SJSA1 (cell line): ENCODE data around the gene GRIN2C. TPM values are rescaled to one million over a fixed set of nuclear protein-coding genes. Genes with fewer than 3 reads are reported as not detected.

ENCODE experiments used
- DNase-seq, 2 experiments: peaks; one replicate each; pipeline ENCODE4 v3.0.0-alpha.2; 2015 to 2020; ENCODE audit warnings: low spot score in 2 of 2, low read depth in 1 of 2
- H3K27ac ChIP-seq: fragments of 250-450 bp; sonication (Bioruptor Pico); 2 replicates; pipeline ENCODE4 v1.5.1; 2020; ENCODE audit warnings: mild to moderate bottlenecking, moderate library complexity
- H3K27me3 ChIP-seq: fragments of 250-450 bp; sonication (Bioruptor Pico); replicated peaks from 2 replicates; pipeline ENCODE4 v1.5.1; 2020; ENCODE audit warnings: mild to moderate bottlenecking, moderate library complexity
- H3K36me3 ChIP-seq: fragments of 250-450 bp; sonication (Bioruptor Pico); 2 replicates; pipeline ENCODE4 v1.5.1; 2020; ENCODE audit warnings: mild to moderate bottlenecking
- H3K4me1 ChIP-seq: fragments of 250-450 bp; sonication (Bioruptor Pico); replicated peaks from 2 replicates; pipeline ENCODE4 v1.6.1; 2021; ENCODE audit warnings: mild to moderate bottlenecking
- H3K4me3 ChIP-seq: fragments of 250-450 bp; sonication (Bioruptor Pico); 2 replicates; pipeline ENCODE4 v1.5.1; 2020; ENCODE audit warnings: mild to moderate bottlenecking
- H3K9me3 ChIP-seq: fragments of 250-450 bp; sonication (Bioruptor Pico); replicated peaks from 2 replicates; pipeline ENCODE4 v1.5.1; 2020; ENCODE audit warnings: mild to moderate bottlenecking
- total RNA-seq: library from RNA; depleted of rRNA; stranded (reverse); fragments of >200 nt; shearing (Covaris generic); gene quantifications from 2 replicates; pipeline ENCODE4 v1.2.3, GENCODE V29; 2014

GRIN2C gene
- total RNA-seq, 1 experiment from 2014 or later: not detected

DNA sequence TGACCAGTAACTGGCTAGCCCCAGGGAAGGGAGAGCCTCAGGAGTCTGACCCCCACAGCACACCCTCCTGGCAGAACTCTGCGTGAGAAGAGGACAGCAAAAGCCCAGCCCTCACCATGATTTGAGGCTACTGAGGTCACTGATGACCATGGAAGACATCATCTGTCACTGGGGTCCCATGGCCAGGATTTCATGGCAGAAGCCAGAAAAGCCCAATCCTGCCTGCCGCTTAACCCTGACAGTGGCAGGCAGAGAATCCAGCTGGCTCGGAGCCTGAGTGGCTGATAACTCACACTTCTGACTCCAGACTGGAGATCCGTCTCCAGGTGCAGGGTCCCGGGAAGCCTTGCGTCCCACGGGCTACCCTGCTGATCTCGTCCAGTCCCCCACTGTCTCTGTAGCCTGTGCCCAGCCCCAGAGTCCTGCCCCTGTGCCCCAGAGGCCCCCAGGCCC is 17.5 kb downstream of the GRIN2C start:
- DNase-seq: no peak

DNA sequence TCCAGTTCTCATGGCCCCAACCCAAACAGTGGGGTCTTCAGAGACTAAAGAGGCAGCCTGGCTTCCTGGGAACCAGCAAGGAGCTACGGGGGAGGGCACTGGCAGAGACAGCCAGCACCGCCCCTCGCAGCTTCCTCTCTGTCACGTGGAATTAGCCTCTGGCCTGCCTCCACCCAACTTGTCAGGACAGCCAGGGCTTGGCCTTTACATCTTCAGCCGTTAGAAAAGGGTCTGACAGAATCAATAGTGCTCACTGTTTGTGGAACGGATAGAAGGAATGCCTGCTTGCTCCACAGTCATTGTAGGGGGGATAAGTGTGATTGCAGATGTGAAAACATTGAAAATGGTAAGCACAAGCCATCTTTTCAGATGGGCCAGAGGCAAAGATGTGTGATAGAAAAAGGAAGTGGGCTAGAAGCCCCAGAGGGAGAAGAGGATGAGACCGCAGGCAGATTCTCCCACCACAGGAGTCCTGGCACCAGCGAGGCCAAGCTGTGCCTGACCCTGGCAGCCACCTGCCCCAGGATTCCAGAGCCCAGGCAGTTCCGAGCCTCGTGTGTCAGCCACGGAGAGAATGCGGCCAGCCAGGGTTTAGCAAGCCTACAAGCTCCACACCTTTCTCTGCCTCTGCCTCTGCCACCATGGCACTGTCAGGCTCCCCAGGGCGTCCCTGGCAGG is 18.6 kb downstream of the GRIN2C start:
- H3K27me3 ChIP-seq: no peaks in the 10 kb centered on the region; the same call in 1 of the 2 replicates
- H3K9me3 ChIP-seq: no peaks in the 10 kb centered on the region
- no peak overlapping the region for H3K27ac ChIP-seq
- peaks cover 22% of the 10 kb centered on the region for H3K36me3 ChIP-seq
- peaks cover 12% of the 10 kb centered on the region for H3K4me1 ChIP-seq
- no peak overlapping the region for H3K4me3 ChIP-seq
- DNase-seq: no peak

More for the DNA sequence above, 17.5 kb downstream of the GRIN2C start:
- H3K9me3 ChIP-seq: no peaks in the 10 kb centered on the region
- no peak overlapping the region for H3K27ac ChIP-seq
- peak overlapping the region; percentile 48 for H3K4me3 ChIP-seq
- peaks cover 12% of the 10 kb centered on the region for H3K4me1 ChIP-seq
- no peaks in the 10 kb centered on the region; the same call in 1 of the 2 replicates for H3K27me3 ChIP-seq
- peaks cover 13% of the 10 kb centered on the region for H3K36me3 ChIP-seq

DNA sequence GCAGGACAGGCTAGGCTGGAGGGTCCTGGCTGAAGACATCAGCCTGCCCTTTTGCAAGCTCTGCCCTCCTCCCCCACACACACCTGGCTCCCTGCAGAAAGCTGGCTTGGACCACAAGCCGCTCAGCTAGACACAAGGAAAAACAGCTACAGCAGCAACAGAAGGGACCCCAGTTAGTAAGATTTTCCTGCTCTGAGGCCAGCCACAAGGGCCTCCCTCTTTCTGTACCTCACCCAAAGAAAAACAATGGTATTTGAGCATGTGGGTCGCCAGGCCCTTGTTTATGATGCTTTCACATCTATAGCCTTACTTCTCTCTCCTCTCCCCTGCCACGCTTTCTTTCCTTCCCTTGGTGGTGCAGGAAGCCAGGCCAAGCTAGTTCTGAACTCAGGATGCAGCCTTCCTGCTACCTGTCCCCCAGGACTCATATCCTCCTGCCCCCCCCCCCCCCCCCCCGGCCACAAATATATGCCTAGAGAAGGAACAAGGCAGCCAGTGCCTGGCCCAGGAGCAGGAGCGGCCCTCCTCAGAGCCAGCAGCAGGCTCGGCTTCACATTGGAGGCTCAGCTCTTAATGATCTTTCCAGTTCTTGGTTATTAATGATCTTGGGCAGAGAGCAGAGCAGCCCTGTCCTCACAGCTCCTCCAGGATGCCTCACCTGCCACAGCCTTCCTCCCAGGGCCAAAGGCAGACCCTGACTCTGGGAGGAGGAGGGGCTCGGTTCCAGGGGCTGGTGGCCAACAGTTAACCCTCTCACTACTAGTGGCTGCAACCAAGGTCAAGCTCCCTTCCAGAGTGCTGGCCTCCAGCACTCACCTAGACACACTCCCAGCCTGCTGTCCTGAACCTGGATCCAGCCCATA is 19.5 kb downstream of the GRIN2C start:
- Histone ChIP-seq H3K4me3 (no peak overlapping the region), H3K9me3 (no peaks in the 10 kb centered on the region), H3K4me1 (peaks cover 12% of the 10 kb centered on the region), H3K36me3 (peaks cover 28% of the 10 kb centered on the region), H3K27ac (no peak overlapping the region), H3K27me3 (no peaks in the 10 kb centered on the region; the same call in 1 of the 2 replicates)
- DNase-seq: no peak

DNA sequence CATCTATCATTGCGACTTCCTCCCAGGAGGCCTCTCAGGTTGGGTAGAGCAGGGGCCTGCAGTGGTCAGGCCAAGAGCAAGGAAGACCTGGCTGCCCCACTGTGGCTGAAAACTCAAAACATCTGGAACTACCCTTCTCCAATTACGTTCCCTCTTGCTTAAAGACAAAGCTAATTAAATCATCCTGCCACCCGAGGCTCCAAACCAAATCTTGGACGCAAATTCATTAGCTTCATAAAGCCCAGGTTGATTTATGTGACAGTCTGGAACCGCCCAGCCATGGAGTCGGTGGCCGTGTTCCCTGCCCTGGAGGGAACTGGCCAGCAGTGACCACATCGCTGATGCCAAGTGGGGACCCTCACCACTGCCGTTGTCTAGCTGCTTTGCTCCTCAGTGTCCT is 21.4 kb downstream of the GRIN2C start:
- H3K36me3 ChIP-seq: peaks cover 31% of the 10 kb centered on the region
- peaks cover 10% of the 10 kb centered on the region for H3K4me1 ChIP-seq
- H3K27ac ChIP-seq: no peak overlapping the region
- DNase-seq: no peak
- no peaks in the 10 kb centered on the region for H3K9me3 ChIP-seq
- no peaks in the 10 kb centered on the region; the same call in 1 of the 2 replicates for H3K27me3 ChIP-seq
- no peak overlapping the region for H3K4me3 ChIP-seq

DNA sequence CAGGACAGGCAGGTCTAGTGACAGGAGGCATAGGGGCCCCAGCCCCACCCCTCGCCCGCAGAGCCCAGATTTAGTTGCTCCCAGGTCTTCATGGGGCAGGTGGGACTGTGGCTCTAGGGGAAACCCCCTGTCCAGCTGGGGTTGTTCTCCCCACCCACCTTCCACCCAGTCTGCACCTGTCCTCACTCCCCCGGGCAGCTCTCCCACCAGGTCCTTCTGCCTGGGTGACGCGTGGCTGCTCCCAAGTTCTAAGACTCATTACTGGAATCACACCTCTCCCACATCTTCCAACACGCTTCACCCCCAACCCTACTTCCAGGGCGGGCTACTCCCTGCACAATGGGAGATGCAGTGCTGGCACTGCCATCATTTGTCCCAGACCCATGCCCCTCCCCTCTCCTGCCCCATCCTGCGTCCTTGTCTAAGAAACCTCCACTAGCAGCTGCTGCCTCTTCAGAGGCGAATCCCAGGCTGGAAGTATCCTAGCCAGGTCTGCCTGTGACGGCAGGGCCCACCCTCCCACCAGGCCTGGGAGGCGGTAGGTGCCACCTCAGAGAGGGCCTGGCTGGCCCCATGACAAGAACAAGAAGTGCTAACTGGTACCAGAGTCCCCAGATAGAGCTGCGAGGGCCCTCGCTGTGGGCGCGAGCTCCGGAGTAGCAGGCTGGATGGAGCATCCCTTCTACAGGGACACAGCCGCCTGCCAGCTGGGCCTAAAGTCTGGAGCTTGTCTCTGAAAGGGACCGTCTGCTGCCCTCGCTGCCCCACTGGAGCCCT is 22.8 kb downstream of the GRIN2C start:
- no peaks in the 10 kb centered on the region for H3K9me3 ChIP-seq

DNA sequence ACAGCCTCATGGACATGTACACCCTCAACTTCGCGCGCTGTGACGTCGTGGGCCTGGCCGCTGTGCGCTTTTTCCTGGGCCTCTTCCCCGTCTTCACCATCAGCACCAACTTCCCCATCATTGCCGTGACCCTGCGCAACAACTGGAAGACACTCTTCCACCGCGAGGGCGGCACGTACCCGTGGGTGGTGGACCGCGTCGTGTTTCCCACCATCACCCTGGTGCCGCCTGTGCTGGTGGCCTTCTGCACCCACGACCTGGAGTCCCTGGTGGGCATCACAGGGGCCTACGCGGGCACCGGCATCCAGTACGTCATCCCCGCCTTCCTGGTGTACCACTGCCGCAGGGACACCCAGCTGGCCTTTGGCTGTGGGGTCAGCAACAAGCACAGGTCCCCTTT is 23.5 kb downstream of the GRIN2C start:
- no peaks in the 10 kb centered on the region for H3K4me1 ChIP-seq
- H3K27me3 ChIP-seq: no peaks in the 10 kb centered on the region
- no peaks in the 10 kb centered on the region for H3K9me3 ChIP-seq
- no peak overlapping the region for H3K27ac ChIP-seq
- H3K36me3 ChIP-seq: peaks cover 31% of the 10 kb centered on the region
- H3K4me3 ChIP-seq: no peak overlapping the region
- DNase-seq: no peak

More for the DNA sequence above, 22.8 kb downstream of the GRIN2C start:
- H3K27ac ChIP-seq: no peak overlapping the region
- H3K27me3 ChIP-seq: no peaks in the 10 kb centered on the region
- DNase-seq: no peak
- peaks cover 31% of the 10 kb centered on the region for H3K36me3 ChIP-seq
- H3K4me3 ChIP-seq: no peak overlapping the region
- no peaks in the 10 kb centered on the region for H3K4me1 ChIP-seq

DNA sequence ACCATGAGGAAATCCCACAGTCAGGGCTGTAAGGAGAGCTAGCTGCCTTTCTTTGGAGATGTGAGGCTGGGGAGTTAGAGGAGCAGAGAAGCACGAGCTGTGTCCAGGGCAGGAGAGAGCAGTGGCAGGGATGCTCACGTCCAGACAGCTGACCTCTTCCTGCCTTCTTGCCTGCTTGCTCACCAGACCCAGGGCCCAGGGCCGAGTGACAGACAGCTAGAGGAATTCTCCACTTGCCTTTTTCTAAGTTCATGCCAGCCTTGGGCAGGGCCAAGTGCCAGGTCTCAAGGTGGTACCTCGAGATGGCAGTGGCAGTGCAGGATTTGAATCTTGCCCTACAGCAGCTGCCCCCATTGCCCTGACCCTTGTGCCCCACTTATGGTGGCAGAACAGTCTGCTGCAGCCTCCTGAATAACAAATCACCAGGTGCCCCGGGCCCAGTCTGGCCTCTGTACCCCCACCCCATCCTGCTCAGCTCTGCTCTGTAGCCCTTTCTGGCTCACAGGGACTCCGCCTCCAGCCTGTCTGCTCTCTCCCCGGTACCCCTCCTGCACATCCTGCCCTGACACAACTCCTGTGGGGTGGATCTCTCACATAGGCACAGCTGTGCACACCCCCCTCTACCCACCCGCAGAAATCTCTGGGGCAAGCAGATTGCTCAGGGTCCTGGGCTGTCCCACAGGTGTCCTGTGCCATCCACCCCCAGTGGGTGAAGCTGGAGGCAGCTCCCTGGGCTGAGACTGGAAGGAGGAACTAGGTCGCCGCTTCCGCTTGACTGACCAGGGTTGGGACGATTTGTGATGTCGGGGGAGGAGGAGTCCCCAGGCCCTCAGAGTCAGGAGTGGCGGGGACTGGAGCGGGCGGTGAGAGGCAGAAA is 25.9 kb downstream of the GRIN2C start:
- no peak overlapping the region for H3K4me3 ChIP-seq
- no peak for DNase-seq
- no peaks in the 10 kb centered on the region for H3K4me1 ChIP-seq
- H3K27ac ChIP-seq: no peak overlapping the region
- peaks cover 49% of the 10 kb centered on the region for H3K36me3 ChIP-seq
- no peaks in the 10 kb centered on the region for H3K27me3 ChIP-seq
- no peaks in the 10 kb centered on the region for H3K9me3 ChIP-seq

DNA sequence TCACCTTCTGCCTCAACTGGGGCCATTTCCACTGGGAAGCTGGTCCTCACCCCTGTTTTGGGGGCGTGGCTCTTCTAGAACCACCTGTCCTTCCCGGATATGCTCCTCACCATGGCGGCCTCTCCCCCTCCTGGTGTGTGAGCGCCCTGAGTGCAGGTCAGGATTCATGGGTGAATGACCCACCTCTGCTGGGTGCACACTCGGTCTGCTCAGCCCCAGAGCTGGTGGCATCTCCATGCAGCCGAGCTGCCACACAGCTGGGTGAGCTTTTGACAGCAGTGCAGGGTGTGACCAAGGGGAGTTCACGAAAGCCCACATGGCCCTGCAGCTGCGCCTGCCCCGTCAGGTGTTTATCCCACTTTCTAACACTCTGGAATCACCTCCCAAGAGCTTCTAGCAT is 27.3 kb downstream of the GRIN2C start:
- Histone ChIP-seq H3K27me3 (no peaks in the 10 kb centered on the region), H3K9me3 (no peaks in the 10 kb centered on the region), H3K36me3 (peaks cover 38% of the 10 kb centered on the region), H3K27ac (no peak overlapping the region), H3K4me1 (no peaks in the 10 kb centered on the region), H3K4me3 (no peak overlapping the region)
- no peak for DNase-seq

DNA sequence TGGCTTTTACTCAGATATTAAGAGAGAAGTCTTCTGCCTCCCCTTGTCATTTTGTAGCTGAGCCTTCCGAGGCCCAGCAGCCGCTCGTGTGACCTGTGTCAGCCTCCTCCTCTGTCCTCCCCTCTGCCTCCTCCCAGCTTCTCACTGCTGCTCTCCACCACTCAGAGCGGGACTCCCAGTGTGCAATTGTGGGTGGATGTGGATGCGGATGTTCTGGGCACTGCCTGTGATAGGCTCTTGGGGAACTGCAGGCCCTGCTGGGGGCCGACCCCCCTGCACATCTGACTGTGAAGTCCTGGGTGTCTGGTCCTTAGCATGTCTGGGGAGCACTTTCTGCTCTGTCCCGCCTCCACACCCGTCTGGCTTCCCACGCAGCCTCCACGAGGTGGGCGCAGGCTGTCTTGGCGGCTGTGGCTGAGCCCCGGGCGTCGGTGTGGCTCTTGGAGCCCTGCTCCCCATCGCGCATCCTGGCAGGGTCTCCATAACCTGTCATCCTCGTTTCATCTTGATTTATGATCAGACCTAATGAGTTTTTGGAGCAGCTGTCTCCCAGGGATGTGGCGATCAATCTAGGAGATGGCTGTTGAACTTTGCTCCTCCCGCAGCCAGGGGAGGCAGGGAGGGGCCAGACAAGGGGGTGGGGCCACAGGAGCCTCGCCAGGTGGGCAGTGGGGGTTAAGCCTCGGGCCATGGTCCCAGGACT is 28.1 kb downstream of the GRIN2C start:
- H3K36me3 ChIP-seq: peaks cover 31% of the 10 kb centered on the region

DNA sequence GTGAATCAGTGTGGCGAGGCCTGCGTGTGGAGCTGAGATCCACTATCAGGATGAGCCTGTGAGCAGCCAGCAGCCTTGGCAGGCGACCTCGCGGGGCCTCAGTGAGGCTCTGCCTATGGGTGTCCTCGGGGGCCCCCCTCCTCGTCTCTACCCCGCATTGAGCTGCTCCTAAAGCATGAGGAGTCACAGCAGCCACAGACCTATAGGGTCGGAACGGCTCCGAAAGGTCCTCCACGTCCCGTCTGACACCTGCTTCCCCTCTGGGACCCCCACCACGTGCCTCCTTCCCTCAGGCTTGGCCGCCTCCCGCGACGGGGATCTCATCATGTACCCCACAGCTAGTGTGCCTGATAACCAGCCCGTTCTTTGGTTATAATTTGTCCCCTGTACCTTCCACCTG is 28.8 kb downstream of the GRIN2C start:
- Histone ChIP-seq H3K27ac (no peak overlapping the region), H3K4me1 (no peaks in the 10 kb centered on the region), H3K36me3 (peaks cover 31% of the 10 kb centered on the region), H3K4me3 (no peak overlapping the region), H3K9me3 (no peaks in the 10 kb centered on the region), H3K27me3 (no peaks in the 10 kb centered on the region)
- DNase-seq: no peak

More for the DNA sequence above, 28.1 kb downstream of the GRIN2C start:
- no peaks in the 10 kb centered on the region for H3K9me3 ChIP-seq
- H3K27ac ChIP-seq: no peak overlapping the region
- no peaks in the 10 kb centered on the region for H3K4me1 ChIP-seq
- no peak overlapping the region for H3K4me3 ChIP-seq
- no peak for DNase-seq
- no peaks in the 10 kb centered on the region for H3K27me3 ChIP-seq

DNA sequence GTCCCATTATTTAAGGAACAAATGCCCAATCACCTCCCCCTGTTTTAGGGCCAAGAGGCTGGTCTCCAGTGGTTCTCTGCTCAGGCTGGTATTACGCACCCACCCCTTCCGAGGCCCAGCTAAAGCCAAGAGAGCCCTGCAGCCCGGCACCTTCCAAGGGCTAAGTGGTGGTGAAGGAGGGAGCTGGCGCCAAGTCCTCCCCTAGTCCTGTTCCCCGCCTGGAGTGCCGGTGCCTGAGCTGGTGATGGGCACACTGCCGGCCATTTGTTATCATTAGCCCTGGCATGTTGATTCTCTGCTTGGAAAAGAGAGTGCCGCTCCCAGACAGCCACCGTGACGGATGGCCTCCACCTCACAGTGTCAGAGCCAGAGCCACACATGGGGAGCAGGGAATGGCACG is 31.9 kb downstream of the GRIN2C start:
- Histone ChIP-seq H3K4me1 (no peaks in the 10 kb centered on the region), H3K36me3 (peaks cover 41% of the 10 kb centered on the region), H3K9me3 (no peaks in the 10 kb centered on the region), H3K4me3 (no peak overlapping the region), H3K27ac (no peak overlapping the region), H3K27me3 (no peaks in the 10 kb centered on the region)
- DNase-seq: no peak

DNA sequence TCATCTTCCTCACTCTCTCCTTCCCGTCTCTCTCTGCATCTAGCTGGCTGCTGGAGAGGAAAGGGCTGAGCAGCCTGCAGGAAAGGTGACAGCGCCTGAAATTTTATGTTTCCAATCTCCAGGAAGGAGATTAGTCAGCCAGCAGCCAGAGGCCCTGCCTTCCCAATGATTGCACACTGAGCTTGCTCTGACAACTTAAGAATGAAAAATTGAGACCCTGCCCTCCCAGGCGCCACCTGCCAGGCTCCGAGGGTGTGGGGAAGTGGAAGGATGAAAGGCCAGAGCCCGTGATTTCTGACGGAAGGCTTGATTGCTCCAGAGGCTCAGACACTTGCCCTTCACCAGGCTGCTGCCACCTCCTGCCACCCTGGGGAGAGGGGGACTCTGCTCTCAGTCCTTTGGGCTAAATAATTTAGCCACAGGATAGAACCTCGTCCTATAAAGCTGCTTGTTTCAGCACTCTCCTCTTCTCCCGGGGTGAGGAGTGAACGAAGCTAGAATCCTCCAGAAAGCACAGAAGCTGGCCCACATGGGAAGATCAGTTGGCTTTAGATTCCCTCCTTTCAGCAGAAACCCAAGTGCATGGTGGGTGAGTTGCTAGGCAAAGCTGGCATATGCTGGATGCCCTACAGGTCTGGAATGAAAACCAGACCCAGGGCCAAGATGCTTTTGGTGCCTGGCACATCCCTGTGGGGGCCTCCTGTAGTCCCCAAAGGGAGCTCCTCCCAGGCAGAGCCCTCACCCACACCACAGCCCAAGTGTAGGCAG is 33.5 kb downstream of the GRIN2C start:
- no peak for DNase-seq

More for the DNA sequence above, 33.5 kb downstream of the GRIN2C start:
- H3K36me3 ChIP-seq: peaks cover 48% of the 10 kb centered on the region
- no peak overlapping the region for H3K4me3 ChIP-seq
- H3K4me1 ChIP-seq: no peaks in the 10 kb centered on the region
- no peaks in the 10 kb centered on the region for H3K9me3 ChIP-seq
- H3K27me3 ChIP-seq: no peaks in the 10 kb centered on the region
- H3K27ac ChIP-seq: no peak overlapping the region
